Liver (tissue), 9 donors: ENCODE measurements around the gene FGF5. TPM values are rescaled to one million over a fixed set of nuclear protein-coding genes. Genes with fewer than 3 reads are reported as not detected.

Source experiments
- DNase-seq: peaks from one replicate; pipeline ENCODE4 v3.0.0-alpha.2; 2017; ENCODE audit warnings: low spot score
- H3K27ac ChIP-seq, 2 donors: one replicate each; pipeline ENCODE4 v1.7.0; 2013; ENCODE audit warnings: inconsistent platforms in 2 of 2, low read length in 2 of 2, control low read depth in 1 of 2, low read depth in 1 of 2, mild to moderate bottlenecking in 1 of 2
- H3K27me3 ChIP-seq, 4 donors: one replicate each; pipeline versions ENCODE4 v1.6.1 to v1.7.0; 2013; ENCODE audit warnings: low read length in 3 of 4, inconsistent platforms in 1 of 4, mild to moderate bottlenecking in 1 of 4, moderate library complexity in 1 of 4; ENCODE audit not compliant: control insufficient read depth in 4 of 4, insufficient read depth in 4 of 4
- H3K36me3 ChIP-seq, 4 donors: one replicate each; pipeline versions ENCODE4 v1.6.1 to v1.7.0; 2013; ENCODE audit warnings: low read length in 3 of 4, mild to moderate bottlenecking in 3 of 4, low read depth in 1 of 4, moderate library complexity in 1 of 4; ENCODE audit not compliant: control insufficient read depth in 4 of 4, insufficient read depth in 3 of 4
- H3K4me1 ChIP-seq, 4 donors: one replicate each; pipeline versions ENCODE4 v1.6.1 to v1.7.0; 2013; ENCODE audit warnings: low read length in 3 of 4, mild to moderate bottlenecking in 3 of 4, moderate library complexity in 1 of 4; ENCODE audit not compliant: control insufficient read depth in 4 of 4, insufficient read depth in 4 of 4
- H3K4me3 ChIP-seq, 3 donors: one replicate each; pipeline versions ENCODE4 v1.6.1 to v1.7.0; 2013; ENCODE audit warnings: low read length in 3 of 3, control low read depth in 1 of 3, low read depth in 1 of 3, mild to moderate bottlenecking in 1 of 3
- H3K9ac ChIP-seq, 2 donors: one replicate each; pipeline ENCODE4 v1.7.0; 2013; ENCODE audit warnings: low read length in 2 of 2, mild to moderate bottlenecking in 2 of 2, moderate library complexity in 2 of 2, control low read depth in 1 of 2, low read depth in 1 of 2
- H3K9me3 ChIP-seq, 4 donors: one replicate each; pipeline versions ENCODE4 v1.6.1 to v1.7.0; 2013; ENCODE audit warnings: low read length in 3 of 4; ENCODE audit not compliant: control insufficient read depth in 4 of 4
- EGR1 ChIP-seq, 2 donors: IDR thresholded peaks; 2 replicates each; pipeline ENCODE4 v1.6.1; 2016 to 2018; ENCODE audit warnings: antibody characterized with exemption in 2 of 2, low read depth in 2 of 2
- GABPA ChIP-seq, 2 donors: IDR thresholded peaks in 1 of 2; conservative IDR thresholded peaks in 1 of 2; 2 replicates each; pipeline ENCODE4 v1.6.1; 2016; ENCODE audit warnings: antibody characterized with exemption in 2 of 2, mild to moderate bottlenecking in 1 of 2, moderate library complexity in 1 of 2
- RAD21 ChIP-seq, 2 donors: IDR thresholded peaks; 2 replicates each; pipeline ENCODE4 v1.6.1; 2016; ENCODE audit warnings: antibody characterized with exemption in 2 of 2, mild to moderate bottlenecking in 2 of 2
- RXRA ChIP-seq, 2 donors: IDR thresholded peaks; 2 replicates each; pipeline ENCODE4 v1.6.1; 2017 to 2018; ENCODE audit warnings: antibody characterized with exemption in 2 of 2, mild to moderate bottlenecking in 1 of 2
- SP1 ChIP-seq: IDR thresholded peaks from 2 replicates; pipeline ENCODE4 v1.6.1; 2018; ENCODE audit warnings: antibody characterized with exemption, mild to moderate bottlenecking
- YY1 ChIP-seq: IDR thresholded peaks from 2 replicates; pipeline ENCODE4 v1.6.1; 2016; ENCODE audit warnings: antibody characterized with exemption, mild to moderate bottlenecking
- WGBS: extraction: QIAGEN DNeasy Blood & Tissue Kit; methylation state at CpG from one replicate; pipeline ENCODE4 v1.1.7; 2013; 5-methylcytosine and 5-hydroxymethylcytosine counted together
- polyA plus RNA-seq, 2 donors: library from polyadenylated mRNA; stranded (reverse) in 1 of 2; unstranded in 1 of 2; fragments of 200-250 nt in 1 of 2; fragments of >200 nt in 1 of 2; fragmentation: Nextera tagmentation in 1 of 2; extraction: Ambion mirVana in 1 of 2; gene quantifications; one replicate each; pipeline versions ENCODE4 v1.2.1 to v1.2.3, GENCODE V29; 2013 to 2015
- total RNA-seq, 2 donors: library from RNA; depleted of rRNA; stranded (reverse); fragments of >200 nt; gene quantifications; one replicate each; pipeline ENCODE4 v1.2.3, GENCODE V29; 2014
- TF ChIP-seq, protein P1 (sequence below): IDR thresholded peaks from 2 replicates; pipeline ENCODE4 v1.6.1; 2016; ENCODE audit warnings: antibody characterized with exemption, mild to moderate bottlenecking
- TF ChIP-seq, protein P2 (sequence below): IDR thresholded peaks from 2 replicates; pipeline ENCODE4 v1.6.1; 2016; ENCODE audit warnings: antibody characterized with exemption
- TF ChIP-seq, protein P3 (sequence below): fragments of 150-350 bp; IDR thresholded peaks from 2 replicates; pipeline ENCODE4 v1.5.1; 2017; ENCODE audit warnings: improper control_type of control experiment, low read depth, low read length; ENCODE audit not compliant: missing input control
- TF ChIP-seq, protein P4 (sequence below): IDR thresholded peaks from 2 replicates; pipeline ENCODE4 v1.6.1; 2016; ENCODE audit warnings: antibody characterized with exemption
- donor health status: healthy.
- donor health status: healthy.
- donor health status: healthy.
- donor health status: healthy.
- donor health status: healthy.

The FGF5 gene
- total and polyA plus RNA-seq, 4 donors: 0.03 TPM; not detected in 3

DNA sequence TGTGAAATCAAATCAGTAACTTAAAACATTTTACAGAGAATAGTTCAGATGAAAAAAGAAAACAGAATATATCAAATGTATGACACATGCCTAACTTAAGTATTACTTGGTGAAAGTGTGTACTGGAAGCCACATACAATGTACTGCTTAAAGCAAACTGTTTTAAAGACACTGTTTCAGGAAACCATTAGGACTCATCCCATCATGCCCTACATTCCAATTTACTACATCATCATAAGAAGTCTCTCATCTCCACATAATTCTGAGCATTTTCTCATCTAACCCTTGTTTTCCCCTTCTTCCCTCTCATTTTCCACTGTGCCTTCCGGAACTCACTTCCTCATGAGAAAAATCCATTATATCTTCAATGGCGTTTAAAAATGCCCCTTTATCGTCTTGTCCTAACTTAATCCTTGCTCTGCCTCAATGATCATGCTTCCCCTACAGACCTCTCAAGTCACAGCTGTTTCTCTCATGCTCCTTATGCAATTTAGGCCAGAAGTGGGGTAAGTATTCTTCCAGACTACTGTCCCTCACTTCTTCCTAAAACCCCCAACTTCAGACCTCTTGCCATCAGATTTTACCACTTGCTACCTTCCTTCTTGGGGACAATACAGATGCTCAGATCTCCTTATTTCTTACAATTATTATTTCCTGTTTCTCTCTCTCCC, 26.8 kb upstream of the FGF5 start:
- Histone ChIP-seq H3K9me3 (no peaks in the 10 kb centered on the region), H3K9ac (no peak overlapping the region), H3K27ac (no peak overlapping the region), H3K4me3 (no peak overlapping the region), H3K4me1 (no peaks in the 10 kb centered on the region), H3K27me3 (peaks cover 0 to 5% (median 3%) of the 10 kb centered on the region in 4 donors), H3K36me3 (no peaks in the 10 kb centered on the region)
- WGBS: 78% methylated on average over 3 of the region's 3 CpGs
- no peak for DNase-seq
- TF ChIP-seq GABPA (IDR thresholded peaks at IDR 0.05 in 1 of 2, conservative IDR thresholded peaks at IDR 0.05 in 1 of 2): no peak

DNA sequence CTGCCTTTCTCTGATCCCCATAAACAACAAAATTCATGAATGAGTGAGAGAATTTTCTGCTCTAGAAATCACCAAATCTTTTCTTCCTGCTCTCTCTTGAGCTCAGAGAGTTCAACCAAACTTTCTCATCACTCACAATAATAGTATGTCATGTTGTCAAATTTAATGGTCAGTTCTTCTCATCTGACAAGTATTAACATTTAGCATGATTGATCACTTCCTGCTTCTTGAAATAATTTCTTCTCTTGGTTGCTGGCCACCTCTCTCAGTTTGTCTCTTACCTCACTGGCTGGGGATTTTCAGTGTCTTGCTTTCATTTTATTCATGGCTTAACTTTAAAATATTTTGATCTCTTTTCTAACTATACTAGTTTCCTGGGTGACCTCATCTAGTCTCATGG, 25.5 kb upstream of the FGF5 start:
- TF ChIP-seq, protein P1, sequence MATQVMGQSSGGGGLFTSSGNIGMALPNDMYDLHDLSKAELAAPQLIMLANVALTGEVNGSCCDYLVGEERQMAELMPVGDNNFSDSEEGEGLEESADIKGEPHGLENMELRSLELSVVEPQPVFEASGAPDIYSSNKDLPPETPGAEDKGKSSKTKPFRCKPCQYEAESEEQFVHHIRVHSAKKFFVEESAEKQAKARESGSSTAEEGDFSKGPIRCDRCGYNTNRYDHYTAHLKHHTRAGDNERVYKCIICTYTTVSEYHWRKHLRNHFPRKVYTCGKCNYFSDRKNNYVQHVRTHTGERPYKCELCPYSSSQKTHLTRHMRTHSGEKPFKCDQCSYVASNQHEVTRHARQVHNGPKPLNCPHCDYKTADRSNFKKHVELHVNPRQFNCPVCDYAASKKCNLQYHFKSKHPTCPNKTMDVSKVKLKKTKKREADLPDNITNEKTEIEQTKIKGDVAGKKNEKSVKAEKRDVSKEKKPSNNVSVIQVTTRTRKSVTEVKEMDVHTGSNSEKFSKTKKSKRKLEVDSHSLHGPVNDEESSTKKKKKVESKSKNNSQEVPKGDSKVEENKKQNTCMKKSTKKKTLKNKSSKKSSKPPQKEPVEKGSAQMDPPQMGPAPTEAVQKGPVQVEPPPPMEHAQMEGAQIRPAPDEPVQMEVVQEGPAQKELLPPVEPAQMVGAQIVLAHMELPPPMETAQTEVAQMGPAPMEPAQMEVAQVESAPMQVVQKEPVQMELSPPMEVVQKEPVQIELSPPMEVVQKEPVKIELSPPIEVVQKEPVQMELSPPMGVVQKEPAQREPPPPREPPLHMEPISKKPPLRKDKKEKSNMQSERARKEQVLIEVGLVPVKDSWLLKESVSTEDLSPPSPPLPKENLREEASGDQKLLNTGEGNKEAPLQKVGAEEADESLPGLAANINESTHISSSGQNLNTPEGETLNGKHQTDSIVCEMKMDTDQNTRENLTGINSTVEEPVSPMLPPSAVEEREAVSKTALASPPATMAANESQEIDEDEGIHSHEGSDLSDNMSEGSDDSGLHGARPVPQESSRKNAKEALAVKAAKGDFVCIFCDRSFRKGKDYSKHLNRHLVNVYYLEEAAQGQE: no peak
- TF ChIP-seq YY1 (no peak), EGR1 (IDR thresholded peaks at IDR 0.05; ENCODE audit: low read depth in 2 of 2) (no peak), RAD21 (IDR thresholded peaks at IDR 0.05) (no peak), SP1 (no peak), GABPA (IDR thresholded peaks at IDR 0.05 in 1 of 2, conservative IDR thresholded peaks at IDR 0.05 in 1 of 2) (no peak), RXRA (IDR thresholded peaks at IDR 0.05) (no peak)
- TF ChIP-seq, protein P2, sequence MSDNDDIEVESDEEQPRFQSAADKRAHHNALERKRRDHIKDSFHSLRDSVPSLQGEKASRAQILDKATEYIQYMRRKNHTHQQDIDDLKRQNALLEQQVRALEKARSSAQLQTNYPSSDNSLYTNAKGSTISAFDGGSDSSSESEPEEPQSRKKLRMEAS: no peak
- TF ChIP-seq, protein P3, sequence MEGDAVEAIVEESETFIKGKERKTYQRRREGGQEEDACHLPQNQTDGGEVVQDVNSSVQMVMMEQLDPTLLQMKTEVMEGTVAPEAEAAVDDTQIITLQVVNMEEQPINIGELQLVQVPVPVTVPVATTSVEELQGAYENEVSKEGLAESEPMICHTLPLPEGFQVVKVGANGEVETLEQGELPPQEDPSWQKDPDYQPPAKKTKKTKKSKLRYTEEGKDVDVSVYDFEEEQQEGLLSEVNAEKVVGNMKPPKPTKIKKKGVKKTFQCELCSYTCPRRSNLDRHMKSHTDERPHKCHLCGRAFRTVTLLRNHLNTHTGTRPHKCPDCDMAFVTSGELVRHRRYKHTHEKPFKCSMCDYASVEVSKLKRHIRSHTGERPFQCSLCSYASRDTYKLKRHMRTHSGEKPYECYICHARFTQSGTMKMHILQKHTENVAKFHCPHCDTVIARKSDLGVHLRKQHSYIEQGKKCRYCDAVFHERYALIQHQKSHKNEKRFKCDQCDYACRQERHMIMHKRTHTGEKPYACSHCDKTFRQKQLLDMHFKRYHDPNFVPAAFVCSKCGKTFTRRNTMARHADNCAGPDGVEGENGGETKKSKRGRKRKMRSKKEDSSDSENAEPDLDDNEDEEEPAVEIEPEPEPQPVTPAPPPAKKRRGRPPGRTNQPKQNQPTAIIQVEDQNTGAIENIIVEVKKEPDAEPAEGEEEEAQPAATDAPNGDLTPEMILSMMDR: no peak
- TF ChIP-seq, protein P4, sequence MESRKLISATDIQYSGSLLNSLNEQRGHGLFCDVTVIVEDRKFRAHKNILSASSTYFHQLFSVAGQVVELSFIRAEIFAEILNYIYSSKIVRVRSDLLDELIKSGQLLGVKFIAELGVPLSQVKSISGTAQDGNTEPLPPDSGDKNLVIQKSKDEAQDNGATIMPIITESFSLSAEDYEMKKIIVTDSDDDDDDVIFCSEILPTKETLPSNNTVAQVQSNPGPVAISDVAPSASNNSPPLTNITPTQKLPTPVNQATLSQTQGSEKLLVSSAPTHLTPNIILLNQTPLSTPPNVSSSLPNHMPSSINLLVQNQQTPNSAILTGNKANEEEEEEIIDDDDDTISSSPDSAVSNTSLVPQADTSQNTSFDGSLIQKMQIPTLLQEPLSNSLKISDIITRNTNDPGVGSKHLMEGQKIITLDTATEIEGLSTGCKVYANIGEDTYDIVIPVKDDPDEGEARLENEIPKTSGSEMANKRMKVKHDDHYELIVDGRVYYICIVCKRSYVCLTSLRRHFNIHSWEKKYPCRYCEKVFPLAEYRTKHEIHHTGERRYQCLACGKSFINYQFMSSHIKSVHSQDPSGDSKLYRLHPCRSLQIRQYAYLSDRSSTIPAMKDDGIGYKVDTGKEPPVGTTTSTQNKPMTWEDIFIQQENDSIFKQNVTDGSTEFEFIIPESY: no peak
- H3K4me1 ChIP-seq: no peaks in the 10 kb centered on the region
- no peak overlapping the region for H3K9ac ChIP-seq
- no peak overlapping the region for H3K27ac ChIP-seq
- H3K4me3 ChIP-seq: no peak overlapping the region
- no peaks in the 10 kb centered on the region for H3K36me3 ChIP-seq
- no peak for DNase-seq
- no peaks in the 10 kb centered on the region for H3K9me3 ChIP-seq
- peaks cover 0 to 5% (median 1%) of the 10 kb centered on the region in 4 donors for H3K27me3 ChIP-seq
